PC-3 (cell line): ENCODE measurements around the gene CHST14.

Source experiments
- CTCF ChIP-seq: fragments of 300-600 bp; sonication (generic); conservative IDR thresholded peaks from 2 replicates; pipeline ENCODE4 v1.5.1; 2017; ENCODE audit warnings: antibody characterized with exemption, low read depth, mild to moderate bottlenecking, low read length
- EZH2phosphoT487 ChIP-seq: fragments of 300-600 bp; sonication (generic); IDR thresholded peaks from 2 replicates; pipeline ENCODE4 v1.6.1; 2018; ENCODE audit warnings: mild to moderate bottlenecking, antibody characterized with exemption, low read length, borderline replicate concordance

- no peak for TF ChIP-seq CTCF
- no peak for TF ChIP-seq EZH2phosphoT487
Observed at GRCh38 chr15:40499931-40500330, 29.1 kb downstream of the CHST14 start.
